Thoracic aorta (tissue), 2 donors: ENCODE data around the gene SLC25A41. TPM values are rescaled to one million over a fixed set of nuclear protein-coding genes. Genes with fewer than 3 reads are reported as not detected.

Source experiments
- ATAC-seq: fragments of 150-250 bp; one replicate; pipeline ENCODE4 v1.8.0; 2017; ENCODE audit warnings: low read depth; ENCODE audit not compliant: insufficient number of reproducible peaks, low FRiP score
- DNase-seq: peaks from one replicate; pipeline ENCODE4 v3.0.0-alpha.2; 2020; ENCODE audit warnings: low spot score
- H3K27ac ChIP-seq, 2 donors: fragments of 200-600 bp; sonication (generic); 1 replicate in 1 of 2; 2 replicates in 1 of 2; pipeline ENCODE4 v1.5.1; 2016; ENCODE audit warnings: mild to moderate bottlenecking in 2 of 2, moderate library complexity in 2 of 2
- H3K27me3 ChIP-seq: fragments of 200-600 bp; sonication (generic); replicated peaks from 2 replicates; pipeline ENCODE4 v1.6.0; 2016; ENCODE audit warnings: mild to moderate bottlenecking; ENCODE audit not compliant: insufficient read depth
- H3K36me3 ChIP-seq: fragments of 200-600 bp; sonication (generic); one replicate; pipeline ENCODE4 v1.5.1; 2016
- H3K4me1 ChIP-seq, 2 donors: fragments of 200-600 bp; sonication (generic); 1 replicate in 1 of 2; 2 replicates in 1 of 2; pipeline versions ENCODE4 v1.5.1 to v1.6.0; 2016; ENCODE audit warnings: low read depth in 2 of 2, mild to moderate bottlenecking in 1 of 2; ENCODE audit not compliant: control insufficient read depth in 1 of 2
- H3K4me3 ChIP-seq: fragments of 200-600 bp; sonication (generic); 2 replicates; pipeline ENCODE4 v1.5.1; 2016; ENCODE audit warnings: mild to moderate bottlenecking
- H3K9me3 ChIP-seq: fragments of 200-600 bp; sonication (generic); 2 replicates; pipeline ENCODE4 v1.5.1; 2016
- total RNA-seq, 2 donors: library from RNA; depleted of rRNA; stranded (reverse); fragments of >200 nt; gene quantifications; one replicate each; pipeline versions ENCODE4 v1.1.0 to v1.2.3, GENCODE V29; 2016
- TF ChIP-seq, protein P1 (sequence below): fragments of 200-600 bp; sonication (generic); IDR thresholded peaks from one replicate; pipeline ENCODE4 v1.5.1; 2019; ENCODE audit warnings: antibody characterized with exemption

SLC25A41 gene
- total RNA-seq, 2 donors from 2014 or later: 0.71 TPM; not detected in 1

DNA sequence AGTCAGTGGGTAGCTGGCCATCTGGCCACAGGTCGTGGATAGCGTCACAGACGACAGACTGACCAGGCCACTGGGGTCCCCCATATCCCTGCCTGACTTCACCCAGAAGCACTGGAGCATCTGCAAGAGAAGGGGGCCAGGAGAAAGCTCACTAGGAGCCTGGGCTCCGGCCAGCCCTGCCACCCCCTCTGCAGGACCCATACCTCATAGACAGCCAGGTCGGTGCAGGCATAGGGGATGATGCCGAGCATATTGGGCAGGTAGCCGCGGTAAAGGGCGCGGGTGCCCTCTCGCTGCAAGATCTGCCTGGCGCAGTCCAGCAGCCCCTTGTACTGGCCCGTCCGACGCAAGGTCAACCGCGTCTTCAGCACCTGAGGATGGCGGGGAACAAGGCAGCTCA lies 6.4 kb downstream of the SLC25A41 start:
- peaks cover 10 to 18% of the 10 kb centered on the region in 2 donors for H3K4me1 ChIP-seq
- no peak overlapping the region for H3K27ac ChIP-seq
- H3K27me3 ChIP-seq: no peaks in the 10 kb centered on the region
- DNase-seq (no peak), ATAC-seq (no peak)
- H3K36me3 ChIP-seq: no peaks in the 10 kb centered on the region
- H3K4me3 ChIP-seq: no peak overlapping the region
- TF ChIP-seq, protein P1, sequence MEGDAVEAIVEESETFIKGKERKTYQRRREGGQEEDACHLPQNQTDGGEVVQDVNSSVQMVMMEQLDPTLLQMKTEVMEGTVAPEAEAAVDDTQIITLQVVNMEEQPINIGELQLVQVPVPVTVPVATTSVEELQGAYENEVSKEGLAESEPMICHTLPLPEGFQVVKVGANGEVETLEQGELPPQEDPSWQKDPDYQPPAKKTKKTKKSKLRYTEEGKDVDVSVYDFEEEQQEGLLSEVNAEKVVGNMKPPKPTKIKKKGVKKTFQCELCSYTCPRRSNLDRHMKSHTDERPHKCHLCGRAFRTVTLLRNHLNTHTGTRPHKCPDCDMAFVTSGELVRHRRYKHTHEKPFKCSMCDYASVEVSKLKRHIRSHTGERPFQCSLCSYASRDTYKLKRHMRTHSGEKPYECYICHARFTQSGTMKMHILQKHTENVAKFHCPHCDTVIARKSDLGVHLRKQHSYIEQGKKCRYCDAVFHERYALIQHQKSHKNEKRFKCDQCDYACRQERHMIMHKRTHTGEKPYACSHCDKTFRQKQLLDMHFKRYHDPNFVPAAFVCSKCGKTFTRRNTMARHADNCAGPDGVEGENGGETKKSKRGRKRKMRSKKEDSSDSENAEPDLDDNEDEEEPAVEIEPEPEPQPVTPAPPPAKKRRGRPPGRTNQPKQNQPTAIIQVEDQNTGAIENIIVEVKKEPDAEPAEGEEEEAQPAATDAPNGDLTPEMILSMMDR: no peak
- no peaks in the 10 kb centered on the region for H3K9me3 ChIP-seq

DNA sequence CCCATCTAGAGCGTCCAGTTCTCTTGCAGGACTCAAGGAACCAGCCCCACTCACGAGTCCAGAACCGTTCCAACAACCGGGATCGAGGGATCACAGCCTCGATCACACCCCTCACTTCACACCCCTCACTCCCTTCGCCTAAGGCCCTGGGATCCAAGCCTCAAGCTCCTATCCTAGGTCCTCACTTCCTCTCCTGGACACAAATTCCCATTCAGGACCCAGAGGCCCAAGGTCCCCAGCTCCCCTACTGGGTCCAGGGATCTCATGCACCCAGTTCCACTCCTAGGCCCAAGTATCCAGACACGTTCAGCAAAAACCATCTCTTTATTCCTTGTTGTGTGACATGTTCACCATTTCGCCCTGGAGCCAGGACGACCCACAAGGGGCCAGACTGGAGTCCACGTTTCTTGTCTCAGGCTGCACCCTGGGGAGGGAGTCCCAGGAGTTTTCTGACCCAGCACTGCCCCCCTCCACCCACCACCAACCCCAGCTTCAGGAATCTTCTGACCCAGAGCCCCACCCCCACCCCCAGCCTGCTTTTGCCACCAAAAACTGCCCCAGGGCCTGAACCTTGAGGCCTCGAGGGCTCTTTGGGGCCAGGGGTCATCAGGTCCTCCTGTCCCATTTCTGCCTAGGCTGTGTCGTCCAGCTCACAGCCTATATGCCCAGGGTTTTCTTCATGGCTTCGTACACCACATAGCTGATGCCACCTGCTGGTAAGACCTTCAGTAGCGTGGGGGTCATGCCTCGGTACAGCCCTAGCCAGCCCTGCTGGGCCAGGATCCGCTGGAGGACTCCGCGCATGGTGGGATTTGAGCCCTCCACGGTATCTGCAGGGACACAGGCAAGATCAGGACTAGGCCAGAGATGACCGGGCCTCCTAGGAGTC lies 7.6 kb downstream of the SLC25A41 start:
- Histone ChIP-seq H3K4me1 (peaks cover 11 to 26% of the 10 kb centered on the region in 2 donors), H3K9me3 (no peaks in the 10 kb centered on the region), H3K27ac (peak overlapping the region; percentile 64 to 68), H3K4me3 (peak overlapping the region; percentile 47), H3K36me3 (peaks cover 3% of the 10 kb centered on the region), H3K27me3 (no peaks in the 10 kb centered on the region)
- TF ChIP-seq, protein P1: no peak
- no peak for ATAC-seq
- DNase-seq: no peak

DNA sequence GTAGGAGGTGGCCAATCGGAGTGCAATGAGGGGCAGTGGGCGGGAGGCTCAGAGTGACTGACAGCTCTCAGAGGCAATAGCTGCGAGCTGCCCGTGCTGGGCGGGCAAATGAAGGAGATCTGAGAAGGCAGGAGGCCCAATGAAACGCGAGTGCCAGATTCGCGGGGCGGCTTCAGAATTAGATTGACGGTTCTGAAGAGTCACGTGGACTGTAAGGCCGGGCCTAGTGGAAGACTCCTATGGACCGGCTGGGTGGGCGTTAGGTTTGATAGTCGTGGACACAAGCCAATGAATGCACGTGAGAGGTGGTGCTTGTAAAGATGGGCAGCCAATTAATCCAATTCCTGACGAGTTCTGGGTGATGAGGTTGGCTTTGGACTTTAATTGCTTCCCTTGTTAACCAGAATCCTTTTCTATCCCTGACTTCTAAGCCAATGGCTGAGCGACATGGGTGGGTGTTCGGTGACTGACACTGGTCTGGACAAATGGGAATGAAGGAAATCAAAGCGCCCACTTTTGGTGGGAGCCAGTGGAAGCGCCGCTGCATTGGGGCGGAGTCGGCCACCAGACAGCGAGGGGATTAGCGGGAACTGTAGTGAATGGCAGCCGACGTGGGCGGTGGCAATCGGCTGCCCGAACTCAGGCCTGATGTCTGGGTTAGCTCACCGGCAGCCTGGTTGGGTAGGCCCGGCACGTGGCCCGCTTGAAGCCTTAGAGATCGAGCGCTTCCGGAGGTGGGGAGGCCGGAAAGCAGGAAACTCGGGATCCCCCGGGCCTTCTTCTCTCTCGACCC lies 8.4 kb downstream of the SLC25A41 start:
- H3K4me1 ChIP-seq: peaks cover 11 to 26% of the 10 kb centered on the region in 2 donors
- no peaks in the 10 kb centered on the region for H3K9me3 ChIP-seq
- H3K36me3 ChIP-seq: peaks cover 11% of the 10 kb centered on the region
- peak; percentile 100 for DNase-seq
- H3K27ac ChIP-seq: peak overlapping the region; percentile 64 to 68
- TF ChIP-seq, protein P1: no peak
- H3K4me3 ChIP-seq: peak overlapping the region; percentile 47
- H3K27me3 ChIP-seq: no peaks in the 10 kb centered on the region
- ATAC-seq: peak; percentile 97

DNA sequence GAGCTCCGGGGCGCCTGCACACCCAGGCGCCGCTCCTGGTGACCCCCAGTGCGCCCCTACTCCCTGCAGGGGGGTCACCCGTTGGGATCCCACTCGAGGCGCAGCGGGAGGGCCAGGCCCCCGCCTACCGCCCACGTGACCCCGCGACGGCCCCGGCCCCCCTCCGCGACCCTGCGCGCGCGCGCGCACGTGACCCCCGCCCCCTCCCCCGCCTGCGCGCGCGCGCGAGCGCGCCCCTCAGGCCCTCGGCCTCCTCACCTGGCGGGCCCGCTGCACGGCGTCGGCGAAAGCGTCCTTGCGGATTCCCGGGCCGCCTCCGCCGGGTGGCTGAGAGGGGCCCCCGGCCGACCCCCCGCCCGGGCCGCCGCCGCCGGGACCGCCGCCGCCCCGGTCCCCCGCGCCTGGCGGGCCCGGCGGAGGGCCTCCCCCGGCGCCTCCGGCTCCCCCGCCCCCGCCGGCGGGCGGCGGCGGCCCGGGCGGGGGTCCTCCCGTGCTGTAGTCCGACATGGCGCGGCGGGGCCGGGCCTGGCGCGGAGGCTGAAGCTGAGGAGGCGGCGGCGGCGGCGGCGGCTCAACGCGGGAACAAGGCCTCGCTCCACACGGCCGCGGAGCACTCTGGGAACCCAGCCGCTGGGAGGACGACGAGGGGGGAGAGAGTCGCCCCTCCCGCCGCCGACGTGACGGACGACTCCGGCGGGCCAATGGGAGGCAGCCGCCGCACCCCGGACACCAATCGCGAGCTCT lies 9.2 kb downstream of the SLC25A41 start, which contains the start of gene KHSRP:
TSS of gene KHSRP (minus strand) at position 617 of the 744 bp plus-strand sequence. CDS start at position 507, 110 bp downstream.
- Histone ChIP-seq H3K9me3 (no peaks in the 10 kb centered on the region), H3K27me3 (no peaks in the 10 kb centered on the region), H3K27ac (peak within 1 kb of the TSS; percentile 64 to 68), H3K4me3 (peak within 1 kb of the TSS; percentile 95), H3K36me3 (peaks cover 18% of the 10 kb centered on the region), H3K4me1 (peaks cover 11 to 26% of the 10 kb centered on the region in 2 donors)
- TF ChIP-seq, protein P1: no peak
- ATAC-seq: no peak
- DNase-seq: no peak
